Measurements from ENCODE around the gene CMTM4. TPM values are rescaled to one million over a fixed set of nuclear protein-coding genes. Genes with fewer than 3 reads are reported as not detected.

The CMTM4 gene
- total RNA-seq, 6 experiments from 2014 or later = 5.1 to 14.8 (median 8.0) TPM

DNA sequence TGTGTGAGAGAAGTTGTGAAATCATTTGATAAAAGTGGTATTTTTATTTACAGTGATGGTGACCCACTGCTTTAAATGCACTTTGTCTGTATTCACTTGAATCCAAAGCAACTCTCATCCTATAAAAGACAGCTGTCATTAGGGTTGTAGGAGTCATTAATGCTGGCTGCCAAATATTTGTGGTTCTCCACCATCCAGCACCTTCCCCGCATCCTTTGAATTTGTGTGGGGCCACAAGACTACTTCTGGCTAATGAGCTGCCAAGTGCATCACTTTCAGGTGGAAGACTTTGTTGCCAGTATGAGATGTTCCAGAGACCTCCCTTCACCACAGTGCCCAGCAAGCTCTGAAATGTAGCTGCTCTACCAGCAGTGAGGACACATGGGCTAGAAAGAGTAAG lies 48.7 kb downstream of the CMTM4 start:
- H3K9me3 ChIP-seq = no peaks in the 10 kb centered on the region
- H3K36me3 ChIP-seq = no peaks in the 10 kb centered on the region
- TF ChIP-seq, protein P1, sequence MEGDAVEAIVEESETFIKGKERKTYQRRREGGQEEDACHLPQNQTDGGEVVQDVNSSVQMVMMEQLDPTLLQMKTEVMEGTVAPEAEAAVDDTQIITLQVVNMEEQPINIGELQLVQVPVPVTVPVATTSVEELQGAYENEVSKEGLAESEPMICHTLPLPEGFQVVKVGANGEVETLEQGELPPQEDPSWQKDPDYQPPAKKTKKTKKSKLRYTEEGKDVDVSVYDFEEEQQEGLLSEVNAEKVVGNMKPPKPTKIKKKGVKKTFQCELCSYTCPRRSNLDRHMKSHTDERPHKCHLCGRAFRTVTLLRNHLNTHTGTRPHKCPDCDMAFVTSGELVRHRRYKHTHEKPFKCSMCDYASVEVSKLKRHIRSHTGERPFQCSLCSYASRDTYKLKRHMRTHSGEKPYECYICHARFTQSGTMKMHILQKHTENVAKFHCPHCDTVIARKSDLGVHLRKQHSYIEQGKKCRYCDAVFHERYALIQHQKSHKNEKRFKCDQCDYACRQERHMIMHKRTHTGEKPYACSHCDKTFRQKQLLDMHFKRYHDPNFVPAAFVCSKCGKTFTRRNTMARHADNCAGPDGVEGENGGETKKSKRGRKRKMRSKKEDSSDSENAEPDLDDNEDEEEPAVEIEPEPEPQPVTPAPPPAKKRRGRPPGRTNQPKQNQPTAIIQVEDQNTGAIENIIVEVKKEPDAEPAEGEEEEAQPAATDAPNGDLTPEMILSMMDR (IDR thresholded peaks at IDR 0.05) = no peak
- no peak for TF ChIP-seq POLR2A (IDR thresholded peaks at IDR 0.05)
- ATAC-seq (no peak), DNase-seq (no peak)
- 90% methylated on average over 1 of the region's 1 CpG for WGBS (ENCODE audit: insufficient coverage, low coverage, low lambda C conversion rate, missing lambda C conversion rate)
- intact Hi-C loops (cut with DNase I) = no loop called here
- no peaks in the 10 kb centered on the region for H3K4me1 ChIP-seq
- H3K27me3 ChIP-seq = no peaks in the 10 kb centered on the region
- H3K27ac ChIP-seq = no peak overlapping the region
- H3K4me3 ChIP-seq = no peak overlapping the region

DNA sequence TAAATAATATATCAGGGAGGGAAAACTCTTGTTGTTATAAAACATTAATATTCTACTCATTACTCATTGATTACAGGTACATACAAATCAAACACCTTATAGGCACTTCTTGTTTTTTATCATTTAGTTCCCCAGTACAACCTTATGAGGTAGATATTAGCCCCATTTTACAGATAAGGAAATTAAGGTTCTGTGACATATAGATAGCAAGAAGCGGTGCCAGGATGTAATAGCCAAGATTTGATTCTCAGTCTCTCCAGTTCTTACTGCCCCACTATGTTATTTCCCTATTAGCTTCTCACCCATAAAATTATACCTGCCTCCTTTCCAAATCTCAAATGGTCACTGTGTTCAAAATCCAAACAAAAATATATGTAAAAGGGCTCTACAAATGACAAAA lies 55.2 kb downstream of the CMTM4 start:
- Histone ChIP-seq H3K4me3 (no peak overlapping the region), H3K36me3 (no peaks in the 10 kb centered on the region), H3K27ac (no peak overlapping the region), H3K27me3 (no peaks in the 10 kb centered on the region), H3K9me3 (no peaks in the 10 kb centered on the region), H3K4me1 (no peaks in the 10 kb centered on the region)
- 91% methylated on average over 1 of the region's 1 CpG for WGBS (ENCODE audit: insufficient coverage, low coverage, low lambda C conversion rate, missing lambda C conversion rate)
- no peak for DNase-seq
- TF ChIP-seq POLR2A (IDR thresholded peaks at IDR 0.05) = no peak
- TF ChIP-seq, protein P1 (IDR thresholded peaks at IDR 0.05) = no peak
- ATAC-seq = no peak
- intact Hi-C loops (cut with DNase I) = no loop called here

DNA sequence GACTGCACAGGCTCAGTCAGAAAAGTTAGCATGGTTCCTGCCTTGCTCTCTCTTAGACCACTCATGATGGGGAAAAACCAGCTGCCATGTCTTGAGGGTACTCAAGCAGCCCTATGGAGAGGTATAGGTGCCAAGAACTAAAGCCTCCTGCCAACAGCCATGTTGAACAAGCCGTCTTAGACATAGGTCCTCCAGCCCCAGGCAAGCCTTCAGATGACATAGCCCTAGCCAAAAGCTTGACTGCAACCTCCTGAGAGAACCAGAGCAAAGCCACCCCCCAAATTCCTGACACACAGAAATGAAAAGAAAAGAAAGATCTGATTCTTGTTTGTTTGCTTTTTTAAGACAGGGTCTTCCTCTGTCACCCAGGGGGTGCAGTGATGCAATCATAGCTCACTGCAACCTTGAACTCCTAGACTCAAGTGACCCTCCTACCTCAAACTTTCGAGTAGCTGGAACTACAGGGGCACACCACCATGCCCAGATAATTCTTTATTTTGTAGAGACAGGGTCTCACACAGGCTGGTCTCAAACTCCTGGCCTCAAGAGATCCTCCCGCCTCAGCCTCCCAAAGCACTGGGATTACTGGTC lies 55.7 kb downstream of the CMTM4 start:
- H3K36me3 ChIP-seq = no peaks in the 10 kb centered on the region
- intact Hi-C loops (cut with DNase I) = no loop called here
- ATAC-seq = no peak

DNA sequence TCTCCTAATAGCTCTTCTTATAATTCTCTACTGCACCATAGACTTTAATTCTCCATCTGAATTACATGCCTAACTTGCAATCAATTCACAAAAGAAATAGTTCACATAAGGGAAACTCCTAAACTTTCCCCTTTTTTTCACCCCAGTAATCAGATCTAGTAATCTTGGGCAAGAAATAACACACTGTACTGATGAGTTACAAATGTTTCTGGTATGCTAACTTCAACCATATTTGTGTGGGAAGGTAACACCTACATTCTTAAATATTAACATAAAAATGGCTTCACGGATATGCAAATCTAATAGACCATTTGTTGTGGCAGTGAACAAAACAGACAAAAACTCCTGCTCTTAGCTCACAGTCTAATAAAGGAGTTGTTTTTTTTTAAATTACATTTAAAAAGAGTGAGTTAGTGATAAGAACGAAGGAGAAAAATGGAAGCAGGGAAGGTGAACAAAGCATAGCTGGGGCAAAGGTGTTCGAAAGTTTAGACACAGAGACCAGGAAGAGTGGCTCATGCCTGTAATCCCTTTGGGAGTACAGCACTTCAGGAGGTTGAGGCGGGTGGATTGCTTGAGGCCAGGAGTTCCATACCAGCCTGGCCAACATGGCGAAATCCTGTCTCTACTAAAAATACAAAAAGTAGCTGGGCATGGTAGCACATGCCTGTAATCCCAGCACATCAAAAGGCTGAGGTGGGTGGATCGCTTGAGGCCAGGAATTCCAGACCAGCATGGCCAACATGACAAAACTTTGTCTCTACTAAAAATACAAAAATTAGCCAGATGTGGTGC lies 57.3 kb downstream of the CMTM4 start:
- no peak overlapping the region for H3K27ac ChIP-seq
- H3K27me3 ChIP-seq = no peaks in the 10 kb centered on the region
- TF ChIP-seq, protein P1 (IDR thresholded peaks at IDR 0.05) = no peak
- TF ChIP-seq POLR2A (IDR thresholded peaks at IDR 0.05) = no peak
- no peaks in the 10 kb centered on the region for H3K4me1 ChIP-seq
- WGBS (ENCODE audit: insufficient coverage, low coverage, low lambda C conversion rate, missing lambda C conversion rate) = 88% methylated on average over 4 of the region's 6 CpGs
- H3K9me3 ChIP-seq = no peaks in the 10 kb centered on the region
- no peak for ATAC-seq
- H3K4me3 ChIP-seq = no peak overlapping the region
- H3K36me3 ChIP-seq = no peaks in the 10 kb centered on the region
- intact Hi-C loops (cut with DNase I) = no loop called here
- no peak for DNase-seq

More for the DNA sequence above, 55.7 kb downstream of the CMTM4 start:
- H3K27me3 ChIP-seq = no peaks in the 10 kb centered on the region
- no peak for TF ChIP-seq POLR2A (IDR thresholded peaks at IDR 0.05)
- TF ChIP-seq, protein P1 (IDR thresholded peaks at IDR 0.05) = no peak
- H3K27ac ChIP-seq = no peak overlapping the region
- no peaks in the 10 kb centered on the region for H3K4me1 ChIP-seq
- no peak overlapping the region for H3K4me3 ChIP-seq
- DNase-seq = no peak
- 92% methylated on average over 3 of the region's 3 CpGs for WGBS (ENCODE audit: insufficient coverage, low coverage, low lambda C conversion rate, missing lambda C conversion rate)
- H3K9me3 ChIP-seq = no peaks in the 10 kb centered on the region
